ENCODE measurements around the gene IL21R.
"Not testable (repeated sequence)": the region's sequence is repeated elsewhere in the genome, so short reads cannot be mapped to it uniquely, and the experiment has no call there.

IL21R gene

DNA sequence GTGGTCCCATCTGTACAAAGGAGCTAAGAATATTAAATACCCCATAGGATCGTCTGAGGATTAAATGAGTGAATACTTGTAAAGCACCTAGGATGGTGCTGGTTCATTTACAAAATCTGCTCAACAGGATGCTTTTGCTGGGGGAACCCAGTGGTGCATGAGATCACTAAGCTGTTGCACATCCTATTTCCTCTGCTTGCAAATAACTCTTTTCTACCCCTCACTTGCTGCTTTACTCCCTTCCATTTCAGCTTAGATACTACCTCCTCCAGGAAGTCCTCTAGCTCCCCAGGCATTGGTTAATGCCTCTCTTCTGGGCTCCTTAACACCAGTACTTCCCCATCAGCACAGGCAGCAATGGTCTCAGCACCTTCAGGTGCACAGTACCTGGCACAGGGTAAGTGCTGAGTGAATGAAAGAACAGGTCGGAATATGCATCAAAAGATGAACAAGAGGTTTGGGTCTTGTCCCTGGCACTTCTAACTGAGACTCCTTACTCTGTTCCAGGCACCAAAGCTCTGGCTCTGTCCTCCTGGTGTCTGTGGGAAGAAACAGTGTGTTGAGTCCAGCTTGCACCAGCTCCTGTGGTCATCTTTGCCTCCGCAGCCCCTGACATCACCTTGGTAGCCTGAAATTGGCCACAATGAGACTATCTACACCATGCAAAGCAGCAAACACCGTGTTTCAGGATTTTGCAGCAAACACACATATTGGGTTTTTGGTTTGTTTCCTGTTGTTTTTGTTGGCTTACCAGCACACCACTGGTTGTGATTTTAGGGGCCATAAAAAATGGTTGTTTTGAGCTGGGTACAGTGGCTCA lies 24.1 kb upstream of the IL21R start:
- DNase-seq, result no peak

DNA sequence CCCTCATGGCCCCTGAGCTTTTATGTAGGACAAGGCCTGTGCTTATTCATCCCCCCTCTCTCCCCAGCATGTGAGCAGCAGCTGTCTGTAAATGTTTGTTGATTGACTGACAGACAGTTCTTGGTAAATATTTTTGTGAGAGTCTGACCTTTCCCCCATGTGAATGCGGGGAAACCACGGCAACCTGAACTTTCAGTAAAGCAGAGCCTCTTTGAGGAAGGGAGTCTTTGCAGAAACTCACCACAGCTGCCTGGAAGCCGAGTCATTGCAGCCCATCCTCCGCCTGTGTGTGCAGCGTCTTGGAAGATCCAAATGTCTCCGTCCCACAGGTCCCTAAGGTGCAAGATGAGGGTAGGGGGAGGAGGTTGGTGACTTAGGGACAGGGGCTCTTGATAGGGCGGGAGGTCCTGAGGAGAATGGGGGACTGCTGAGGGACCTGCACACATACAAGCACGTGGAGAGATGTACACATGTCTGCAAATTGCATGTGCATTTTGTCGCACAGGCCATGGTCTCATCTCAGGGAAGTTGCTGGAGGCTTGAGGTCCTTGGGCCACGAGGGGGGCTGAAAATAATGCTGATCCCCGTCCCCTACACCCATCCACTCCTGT lies 23.0 kb upstream of the IL21R start:
- no peak for DNase-seq

DNA sequence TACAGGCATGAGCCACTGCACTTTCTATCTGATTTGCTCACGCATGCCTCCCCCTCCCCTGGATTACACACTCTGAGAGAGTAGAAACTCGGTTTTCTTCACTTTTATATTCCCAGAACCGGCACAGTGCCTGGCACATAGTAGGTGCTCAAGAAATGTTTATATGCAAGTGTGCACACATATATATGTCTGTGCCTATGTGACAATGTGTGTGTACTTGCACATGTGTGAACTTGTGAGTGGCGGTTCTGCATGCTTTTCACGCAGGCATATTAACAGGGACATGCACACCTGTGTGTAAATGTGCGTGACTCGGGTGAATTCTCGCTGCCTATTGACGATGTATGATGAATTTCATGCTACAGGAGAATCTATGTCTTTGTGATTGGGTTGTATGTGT lies 22.1 kb upstream of the IL21R start:
- DNase-seq, result no peak

GRCh38 chr16:27381236-27381635 lies 20.7 kb upstream of the IL21R start:
- no peak for DNase-seq

GRCh38 chr16:27381974-27382855 lies 19.8 kb upstream of the IL21R start:
- peak; percentile 17 for DNase-seq

GRCh38 chr16:27383556-27384243 lies 18.3 kb upstream of the IL21R start:
- no peak for DNase-seq

DNA sequence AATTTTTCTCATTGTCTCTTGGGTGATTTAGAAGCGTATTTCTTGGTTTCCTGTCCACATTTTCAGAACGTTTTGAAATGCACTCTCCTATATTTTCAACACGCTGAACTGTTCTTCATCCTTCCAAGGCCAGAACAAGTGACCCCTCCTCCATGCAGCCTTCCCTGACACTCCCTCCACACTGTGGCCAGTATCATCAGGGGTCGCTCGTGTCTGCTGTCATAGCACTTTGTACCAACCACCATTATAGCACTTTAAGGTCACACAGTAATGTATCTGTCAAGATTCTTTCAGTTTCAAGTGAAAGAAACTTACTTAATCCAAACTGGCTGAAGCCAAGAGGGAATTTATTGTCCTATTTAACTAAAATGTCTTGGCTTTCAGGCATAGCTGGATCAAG lies 17.5 kb upstream of the IL21R start:
- no peak for DNase-seq

DNA sequence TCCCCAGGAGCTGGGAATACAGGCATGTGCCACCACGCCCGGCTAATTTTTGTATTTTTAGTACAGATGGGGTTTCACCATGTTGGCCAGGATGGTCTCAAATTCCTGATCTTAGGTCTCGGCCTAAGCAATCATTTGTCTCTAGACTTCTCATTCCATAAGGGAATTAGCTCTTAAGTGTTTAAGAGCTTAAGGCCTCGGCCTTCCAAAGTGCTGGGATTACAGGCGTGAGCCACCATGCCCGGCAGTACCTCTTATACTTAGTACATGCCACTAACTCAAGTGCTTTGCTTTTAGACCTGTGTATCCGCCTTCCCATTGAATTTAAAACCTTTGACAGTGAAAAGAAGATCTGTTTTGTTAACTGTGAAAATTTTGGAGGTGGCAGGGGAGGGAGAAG lies 16.6 kb upstream of the IL21R start:
- DNase-seq, result no peak

DNA sequence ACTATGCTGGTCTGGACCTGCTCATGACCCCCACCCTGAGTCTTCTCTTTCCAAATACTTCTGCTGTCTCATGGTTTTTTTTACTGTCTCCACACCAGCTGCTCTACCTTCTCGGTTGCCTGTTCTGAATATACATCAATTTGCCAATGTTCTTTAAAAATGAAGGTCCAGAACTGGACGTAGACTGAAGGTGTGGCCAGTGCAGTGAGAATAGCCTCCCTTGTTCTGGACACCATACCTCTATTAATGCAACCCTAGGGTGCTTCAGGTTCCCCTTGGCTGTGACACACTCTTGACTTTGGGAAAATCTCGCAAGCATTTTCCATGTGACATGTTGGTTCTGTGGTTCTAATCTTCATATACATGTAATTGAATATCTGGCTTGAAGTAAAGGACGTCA lies 15.3 kb upstream of the IL21R start:
- DNase-seq, result no peak

DNA sequence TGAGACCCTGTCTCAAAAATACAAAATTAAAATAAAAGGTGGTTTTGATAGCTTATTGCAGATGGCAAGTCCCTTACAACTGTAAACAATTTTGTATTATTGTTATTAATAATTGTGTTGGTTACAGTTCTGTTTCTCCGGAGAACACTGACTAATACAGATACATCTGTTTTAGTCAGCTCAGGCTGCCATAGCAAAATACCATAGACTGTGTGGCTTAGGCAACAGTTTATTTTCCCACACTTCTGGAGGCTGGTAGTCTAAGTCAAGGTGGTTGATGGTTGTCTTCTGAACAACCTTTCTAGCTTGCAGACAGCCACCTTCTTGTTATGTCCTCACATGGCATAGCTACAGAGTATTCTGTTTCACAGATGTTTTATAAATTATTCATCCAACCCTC lies 14.2 kb upstream of the IL21R start:
- no peak for DNase-seq

DNA sequence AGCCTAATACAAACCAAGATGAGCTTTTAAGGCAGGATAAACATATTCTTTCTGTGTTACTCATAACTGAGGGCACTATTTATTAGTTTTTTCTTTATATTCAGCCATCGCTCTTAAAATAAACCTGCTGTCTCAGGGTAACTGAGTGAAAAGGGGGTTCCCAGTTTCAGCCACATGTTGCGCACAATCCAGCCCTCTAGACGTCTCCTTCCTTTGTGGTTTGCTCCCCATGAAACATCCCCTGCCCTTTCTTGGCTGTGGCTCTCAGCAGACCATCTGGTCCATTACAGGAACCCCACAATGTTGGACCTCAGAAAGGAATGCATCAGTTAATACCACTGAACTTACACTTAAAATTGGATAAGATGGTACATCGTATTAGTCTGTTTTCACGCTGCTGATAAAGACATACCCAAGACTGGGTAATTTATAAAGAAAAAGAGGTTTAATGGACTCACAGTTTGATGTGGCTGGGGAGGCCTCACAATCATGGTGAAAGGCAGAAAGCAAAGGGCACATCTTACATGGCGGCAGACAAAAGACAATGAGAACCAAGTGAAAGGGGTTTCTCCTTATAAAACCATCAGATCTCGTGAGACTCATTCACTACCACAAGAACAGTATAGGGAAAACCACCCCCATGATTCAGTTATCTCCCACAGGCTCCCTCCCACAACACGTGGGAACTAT lies 12.6 kb upstream of the IL21R start:
- no peak for DNase-seq

GRCh38 chr16:27390151-27390550 lies 11.8 kb upstream of the IL21R start:
- DNase-seq, result no peak

DNA sequence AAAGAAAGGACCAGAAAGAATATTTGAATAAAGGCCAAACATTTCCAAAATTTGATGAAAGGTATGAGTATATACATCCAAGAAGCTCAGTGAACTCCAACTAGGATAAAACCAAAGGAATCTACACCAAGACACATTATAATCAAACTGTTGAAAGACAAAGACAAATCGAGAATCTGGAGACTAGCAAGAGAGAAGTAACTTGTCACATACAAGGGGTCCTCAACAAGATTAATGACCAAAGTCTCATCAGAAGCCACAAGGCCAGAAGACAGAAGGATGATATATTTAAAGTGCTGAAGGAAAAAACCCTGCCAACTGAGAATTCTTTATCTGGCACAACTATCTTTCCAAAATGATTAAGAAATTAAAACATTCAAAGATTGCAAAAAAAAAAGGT lies 9.3 kb upstream of the IL21R start:
- no peak for DNase-seq

GRCh38 chr16:27394516-27394915 lies 7.5 kb upstream of the IL21R start:
- DNase-seq, result no peak

DNA sequence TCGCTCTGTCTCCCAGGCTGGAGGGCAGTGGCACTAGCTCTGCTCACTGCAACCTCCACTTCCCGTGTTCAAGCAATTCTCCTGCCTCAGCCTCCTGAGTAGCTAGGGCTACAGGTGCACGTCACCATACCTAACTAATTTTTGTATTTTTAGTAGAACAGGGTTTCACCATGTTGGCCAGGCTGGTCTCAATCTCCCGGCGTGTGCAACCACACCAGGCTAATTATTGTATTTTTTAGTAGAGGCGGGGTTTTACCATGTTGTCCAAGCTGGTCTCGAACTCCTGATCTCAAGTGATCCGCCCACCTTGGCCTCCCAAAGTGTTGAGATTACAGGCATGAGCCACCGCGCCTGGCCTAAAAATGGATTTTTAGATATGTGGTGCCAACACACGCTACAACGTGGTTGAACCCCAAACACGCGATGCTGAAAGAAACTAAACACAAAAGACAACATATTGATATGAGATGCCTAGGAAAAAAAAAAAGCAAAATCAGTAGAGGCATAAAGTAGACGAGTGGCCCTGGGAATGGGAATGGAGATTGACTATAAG lies 3.6 kb upstream of the IL21R start:
- DNase-seq, result not testable (repeated sequence)

DNA sequence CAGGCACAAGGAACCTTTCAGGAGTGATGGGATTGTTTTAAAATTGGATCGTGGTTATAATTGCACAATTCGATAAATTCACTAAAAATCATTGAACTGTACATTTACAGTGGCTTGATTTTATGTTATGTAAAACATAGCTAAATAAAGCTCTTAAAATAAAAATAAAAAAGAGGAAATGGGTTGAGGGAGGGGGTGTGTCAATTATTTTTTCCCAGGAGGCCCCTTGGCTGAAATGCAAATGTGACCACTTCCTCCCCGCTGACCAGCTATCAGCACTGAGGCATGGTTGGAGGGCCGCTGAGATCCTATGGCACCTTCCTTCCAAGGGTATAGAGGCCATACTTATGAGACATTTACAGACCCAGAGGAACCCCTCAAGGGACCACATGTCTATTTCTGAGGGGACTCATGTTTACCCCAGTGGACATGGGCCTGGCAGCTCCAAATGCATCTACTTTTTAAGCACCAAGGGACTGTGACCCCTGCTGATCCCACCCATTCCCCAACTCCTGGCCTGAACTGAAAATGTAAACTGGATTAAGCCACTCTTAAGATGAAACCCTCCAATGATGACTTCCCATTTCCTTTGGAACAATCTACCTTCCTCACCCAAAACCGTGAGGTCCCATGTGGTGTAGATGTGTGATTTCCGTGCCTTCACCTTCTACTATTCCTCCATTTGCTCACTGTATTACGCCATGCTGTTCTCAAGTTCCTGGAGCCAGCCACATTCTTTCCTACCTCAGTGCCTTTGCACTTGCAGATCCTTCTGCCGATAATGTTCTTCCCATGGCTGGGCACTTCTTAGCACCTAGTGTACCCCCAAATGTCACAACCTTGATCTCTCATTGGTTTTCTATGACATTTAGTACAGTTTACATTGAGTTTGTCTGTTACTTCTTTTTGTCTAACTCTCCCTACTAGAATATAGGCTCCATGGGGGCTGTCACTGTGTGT lies 2.8 kb upstream of the IL21R start:
- DNase-seq, result no peak

DNA sequence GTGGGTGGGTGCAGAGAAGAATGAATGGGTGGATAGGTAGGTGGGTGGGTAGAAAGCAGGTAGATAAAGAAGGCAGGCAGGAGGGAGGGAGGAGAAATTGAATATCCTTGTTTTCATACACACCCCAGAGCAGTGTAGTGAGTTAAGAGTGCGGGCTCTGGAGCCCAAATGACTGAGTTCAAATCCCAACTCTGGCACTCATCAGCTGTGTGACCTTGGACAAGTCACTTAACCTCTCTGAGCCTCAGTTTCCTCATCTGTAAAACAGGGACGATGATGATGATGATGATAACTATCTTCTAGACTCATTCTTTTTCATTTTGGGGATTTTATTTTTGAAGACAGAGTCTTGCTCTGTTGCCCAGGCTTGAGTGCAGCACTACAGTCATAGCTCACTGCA lies 2.0 kb upstream of the IL21R start:
- no peak for DNase-seq

- no peak for DNase-seq
Observed at GRCh38 chr16:27400751-27401620, 988 bp upstream of the IL21R start.

DNA sequence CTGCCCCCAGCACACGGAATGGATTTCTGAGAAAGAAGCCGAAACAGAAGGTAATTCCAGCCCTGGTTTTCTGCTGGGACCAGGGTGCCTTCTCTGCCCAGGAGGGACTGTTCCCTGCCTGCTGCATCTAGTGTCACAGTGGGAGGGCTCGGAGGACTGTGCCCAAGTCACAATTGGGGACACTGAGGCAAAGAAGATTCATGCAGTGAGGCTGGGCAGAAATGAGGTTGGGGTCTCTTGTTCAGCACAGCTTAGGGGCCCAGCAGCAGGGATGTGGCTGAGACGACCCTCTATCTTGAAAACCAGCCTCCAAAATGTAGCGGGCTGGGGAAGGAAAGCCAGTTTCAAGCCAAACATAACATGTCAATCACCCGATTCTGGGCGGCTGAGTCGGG lies 592 bp downstream of the IL21R start:
- no peak for DNase-seq
